Kidney tubule cell (primary cell): ENCODE data around the gene CAMTA1.

ENCODE experiments used
- DNase-seq: peaks from one replicate; pipeline ENCODE4 v3.0.0-alpha.2; 2018; ENCODE audit warnings: low spot score

CAMTA1 gene

GRCh38 chr1:7616076-7616832, 831.0 kb downstream of the CAMTA1 start:
- DNase-seq: peak; percentile 56

- DNase-seq: no peak
Measured at GRCh38 chr1:7616953-7617352, 831.7 kb downstream of the CAMTA1 start.

GRCh38 chr1:7617826-7618225, 832.6 kb downstream of the CAMTA1 start:
- no peak for DNase-seq

- DNase-seq: no peak
Measured at GRCh38 chr1:7620196-7620595, 834.9 kb downstream of the CAMTA1 start.

- peak; percentile 98 for DNase-seq
Measured at GRCh38 chr1:7621334-7622219, 836.3 kb downstream of the CAMTA1 start.

GRCh38 chr1:7623842-7624241, 838.6 kb downstream of the CAMTA1 start:
- no peak for DNase-seq

GRCh38 chr1:7624791-7625355, 839.6 kb downstream of the CAMTA1 start:
- DNase-seq: no peak

GRCh38 chr1:7625401-7625800, 840.1 kb downstream of the CAMTA1 start:
- no peak for DNase-seq

- DNase-seq: no peak
Measured at GRCh38 chr1:7628273-7628672, 843.0 kb downstream of the CAMTA1 start.

GRCh38 chr1:7629011-7629410, 843.8 kb downstream of the CAMTA1 start:
- DNase-seq: no peak

- no peak for DNase-seq
Measured at GRCh38 chr1:7629465-7630195, 844.4 kb downstream of the CAMTA1 start.

- DNase-seq: no peak
Measured at GRCh38 chr1:7630378-7630777, 845.1 kb downstream of the CAMTA1 start.

- no peak for DNase-seq
Measured at GRCh38 chr1:7632176-7632575, 846.9 kb downstream of the CAMTA1 start.

- no peak for DNase-seq
Measured at GRCh38 chr1:7632681-7633080, 847.4 kb downstream of the CAMTA1 start.

- no peak for DNase-seq
Measured at GRCh38 chr1:7633506-7634245, 848.4 kb downstream of the CAMTA1 start.

- no peak for DNase-seq
Measured at GRCh38 chr1:7634546-7635240, 849.4 kb downstream of the CAMTA1 start.

GRCh38 chr1:7636795-7637526, 851.7 kb downstream of the CAMTA1 start:
- DNase-seq: no peak

- DNase-seq: no peak
Measured at GRCh38 chr1:7638078-7638477, 852.8 kb downstream of the CAMTA1 start.

- DNase-seq: no peak
Measured at GRCh38 chr1:7639435-7640131, 854.3 kb downstream of the CAMTA1 start.

GRCh38 chr1:7640350-7640749, 855.1 kb downstream of the CAMTA1 start:
- DNase-seq: no peak
